OCI-LY1 (cell line): ENCODE results near the gene PAWR.
"Not testable (repeated sequence)": the region's sequence is repeated elsewhere in the genome, so short reads cannot be mapped to it uniquely, and the experiment has no call there.

ENCODE experiments used
- H2AFZ ChIP-seq: fragments of 200-600 bp; sonication (generic), shearing (Covaris generic); 2 replicates; pipeline ENCODE4 v1.6.0; 2014; ENCODE audit warnings: antibody characterized with exemption, mild to moderate bottlenecking, low read length
- H3F3A ChIP-seq: fragments of 200-600 bp; sonication (generic), shearing (Covaris generic); 2 replicates; pipeline ENCODE4 v1.6.0; 2014; ENCODE audit warnings: mild to moderate bottlenecking, antibody characterized with exemption, low read length, moderate library complexity; ENCODE audit not compliant: insufficient read depth
- H3K27ac ChIP-seq: fragments of 200-600 bp; sonication (generic); 2 replicates; pipeline ENCODE4 v1.5.1; 2014; ENCODE audit warnings: low read length, mixed run types, mild to moderate bottlenecking, low read depth; ENCODE audit not compliant: poor library complexity, severe bottlenecking
- H3K27me3 ChIP-seq: fragments of 200-600 bp; sonication (generic); 2 replicates; pipeline ENCODE4 v1.6.0; 2014; ENCODE audit warnings: antibody characterized with exemption, mild to moderate bottlenecking, low read length, moderate library complexity; ENCODE audit not compliant: insufficient read depth
- H3K36me3 ChIP-seq: fragments of 200-600 bp; sonication (generic); 2 replicates; pipeline ENCODE4 v1.6.1; 2014; ENCODE audit warnings: mild to moderate bottlenecking, antibody characterized with exemption, low read length, moderate library complexity, mixed read lengths; ENCODE audit not compliant: insufficient read depth
- H3K4me1 ChIP-seq: fragments of 200-600 bp; sonication (generic); 2 replicates; pipeline ENCODE4 v1.5.1; 2014; ENCODE audit warnings: mild to moderate bottlenecking, low read length, moderate library complexity; ENCODE audit not compliant: insufficient read depth, severe bottlenecking
- H3K4me2 ChIP-seq: fragments of 200-600 bp; sonication (generic), shearing (Covaris generic); 2 replicates; pipeline ENCODE4 v1.6.1; 2014; ENCODE audit warnings: low read length
- H3K4me3 ChIP-seq: fragments of 200-600 bp; sonication (generic); 2 replicates; pipeline ENCODE4 v1.5.1; 2014; ENCODE audit warnings: low read length, low read depth, mild to moderate bottlenecking, mixed read lengths; ENCODE audit not compliant: poor library complexity, severe bottlenecking
- H3K79me2 ChIP-seq: fragments of 200-600 bp; shearing (Covaris generic); 2 replicates; pipeline ENCODE4 v1.6.1; 2016; ENCODE audit warnings: mixed run types, low read length, mixed read lengths; ENCODE audit not compliant: insufficient read depth
- H3K9ac ChIP-seq: fragments of 200-600 bp; sonication (generic), shearing (Covaris generic); 2 replicates; pipeline ENCODE4 v1.6.1; 2014; ENCODE audit warnings: mild to moderate bottlenecking, low read length, mixed read lengths
- H3K9me2 ChIP-seq: fragments of 200-600 bp; sonication (generic), shearing (Covaris generic); 2 replicates; pipeline ENCODE4 v1.6.1; 2014; ENCODE audit warnings: low read depth, mild to moderate bottlenecking, low read length, mixed read lengths
- H3K9me3 ChIP-seq: fragments of 200-600 bp; shearing (Covaris generic); 2 replicates; pipeline ENCODE4 v1.6.1; 2014; ENCODE audit warnings: low read length, mixed read lengths
- H4K20me1 ChIP-seq: fragments of 200-600 bp; sonication (generic), shearing (Covaris generic); 2 replicates; pipeline ENCODE4 v1.6.0; 2016; ENCODE audit warnings: mild to moderate bottlenecking, low read length; ENCODE audit not compliant: insufficient read depth
- EZH2 ChIP-seq: fragments of 200-600 bp; sonication (generic), shearing (Covaris generic); IDR thresholded peaks from 2 replicates; pipeline ENCODE4 v1.8.0; 2017; ENCODE audit warnings: borderline replicate concordance, mixed run types, mild to moderate bottlenecking, antibody characterized with exemption, low read length, moderate library complexity, mixed read lengths
- TF ChIP-seq, protein P1 (sequence below): fragments of 200-600 bp; sonication (generic), shearing (Covaris generic); IDR thresholded peaks from 2 replicates; pipeline ENCODE4 v1.5.1; 2017; ENCODE audit warnings: mild to moderate bottlenecking, antibody characterized with exemption, low read length, moderate library complexity, mixed read lengths

Gene PAWR

GRCh38 chr12:79546466-79547043, 144.2 kb downstream of the PAWR start:
- Histone ChIP-seq H3K4me1 (no peaks in the 10 kb centered on the region), H2AFZ (no peak overlapping the region), H3K27me3 (no peaks in the 10 kb centered on the region), H3K27ac (no peak overlapping the region), H4K20me1 (no peaks in the 10 kb centered on the region), H3K4me2 (no peak overlapping the region), H3K9me3 (no peaks in the 10 kb centered on the region), H3K79me2 (no peaks in the 10 kb centered on the region), H3K9me2 (no peaks in the 10 kb centered on the region), H3K36me3 (no peaks in the 10 kb centered on the region), H3K4me3 (no peak overlapping the region), H3K9ac (no peak overlapping the region), H3F3A (no peaks in the 10 kb centered on the region)
- TF ChIP-seq, protein P1, sequence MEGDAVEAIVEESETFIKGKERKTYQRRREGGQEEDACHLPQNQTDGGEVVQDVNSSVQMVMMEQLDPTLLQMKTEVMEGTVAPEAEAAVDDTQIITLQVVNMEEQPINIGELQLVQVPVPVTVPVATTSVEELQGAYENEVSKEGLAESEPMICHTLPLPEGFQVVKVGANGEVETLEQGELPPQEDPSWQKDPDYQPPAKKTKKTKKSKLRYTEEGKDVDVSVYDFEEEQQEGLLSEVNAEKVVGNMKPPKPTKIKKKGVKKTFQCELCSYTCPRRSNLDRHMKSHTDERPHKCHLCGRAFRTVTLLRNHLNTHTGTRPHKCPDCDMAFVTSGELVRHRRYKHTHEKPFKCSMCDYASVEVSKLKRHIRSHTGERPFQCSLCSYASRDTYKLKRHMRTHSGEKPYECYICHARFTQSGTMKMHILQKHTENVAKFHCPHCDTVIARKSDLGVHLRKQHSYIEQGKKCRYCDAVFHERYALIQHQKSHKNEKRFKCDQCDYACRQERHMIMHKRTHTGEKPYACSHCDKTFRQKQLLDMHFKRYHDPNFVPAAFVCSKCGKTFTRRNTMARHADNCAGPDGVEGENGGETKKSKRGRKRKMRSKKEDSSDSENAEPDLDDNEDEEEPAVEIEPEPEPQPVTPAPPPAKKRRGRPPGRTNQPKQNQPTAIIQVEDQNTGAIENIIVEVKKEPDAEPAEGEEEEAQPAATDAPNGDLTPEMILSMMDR: no peak
- no peak for TF ChIP-seq EZH2

DNA sequence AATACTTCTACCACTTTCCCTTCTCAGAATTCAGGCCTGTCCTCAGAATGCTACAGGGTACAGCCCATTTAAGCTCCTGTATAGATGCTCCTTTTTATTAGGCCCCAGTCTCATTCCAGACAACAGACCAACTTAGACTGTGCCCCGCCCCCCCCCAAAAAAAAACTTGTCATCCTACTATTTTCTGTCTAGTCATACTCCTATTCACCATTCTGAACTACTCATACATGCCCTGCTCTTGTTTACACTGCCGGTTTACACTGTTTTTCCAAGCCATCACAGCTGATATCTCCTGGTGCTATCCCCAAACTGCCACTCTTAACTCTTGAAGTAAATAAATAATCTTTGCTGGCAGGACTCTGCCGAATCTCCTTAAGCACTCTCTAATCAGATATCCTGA, 146.3 kb downstream of the PAWR start:
- not testable (repeated sequence) for H2AFZ ChIP-seq, H3K4me2 ChIP-seq, H3K9me2 ChIP-seq, H3F3A ChIP-seq, H3K36me3 ChIP-seq, H3K9me3 ChIP-seq, H3K27me3 ChIP-seq, H3K9ac ChIP-seq, H3K79me2 ChIP-seq, H3K4me3 ChIP-seq, H4K20me1 ChIP-seq, H3K27ac ChIP-seq, H3K4me1 ChIP-seq

DNA sequence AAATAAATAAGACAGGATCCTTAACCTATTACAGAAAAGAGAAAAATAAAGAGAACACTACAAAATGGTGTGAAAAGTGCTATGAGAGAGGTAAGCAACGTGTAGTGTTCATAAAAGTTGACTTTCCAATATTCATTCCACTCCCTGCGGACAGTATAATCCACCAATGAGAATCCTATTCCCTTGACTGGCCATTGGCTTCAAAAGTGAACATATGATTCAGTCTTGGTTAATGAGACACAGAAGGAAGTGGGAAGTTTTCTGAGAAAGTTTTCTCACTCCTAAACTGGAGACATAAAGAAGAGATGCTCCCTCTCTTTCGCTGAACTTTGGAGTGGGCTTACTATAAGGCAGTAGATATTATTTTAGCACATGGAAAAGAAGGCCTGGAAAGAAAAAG, 153.1 kb downstream of the PAWR start:
- H3K27me3 ChIP-seq: no peaks in the 10 kb centered on the region
- H3F3A ChIP-seq: no peaks in the 10 kb centered on the region
- H2AFZ ChIP-seq: no peak overlapping the region
- no peaks in the 10 kb centered on the region for H3K79me2 ChIP-seq
- H3K9ac ChIP-seq: no peak overlapping the region
- H3K4me3 ChIP-seq: no peak overlapping the region
- no peak overlapping the region for H3K27ac ChIP-seq
- no peaks in the 10 kb centered on the region for H3K9me2 ChIP-seq
- H3K9me3 ChIP-seq: no peaks in the 10 kb centered on the region
- H3K4me1 ChIP-seq: no peaks in the 10 kb centered on the region
- no peak for TF ChIP-seq EZH2
- TF ChIP-seq, protein P1: no peak
- H3K36me3 ChIP-seq: no peaks in the 10 kb centered on the region
- no peaks in the 10 kb centered on the region for H4K20me1 ChIP-seq
- no peak overlapping the region for H3K4me2 ChIP-seq

DNA sequence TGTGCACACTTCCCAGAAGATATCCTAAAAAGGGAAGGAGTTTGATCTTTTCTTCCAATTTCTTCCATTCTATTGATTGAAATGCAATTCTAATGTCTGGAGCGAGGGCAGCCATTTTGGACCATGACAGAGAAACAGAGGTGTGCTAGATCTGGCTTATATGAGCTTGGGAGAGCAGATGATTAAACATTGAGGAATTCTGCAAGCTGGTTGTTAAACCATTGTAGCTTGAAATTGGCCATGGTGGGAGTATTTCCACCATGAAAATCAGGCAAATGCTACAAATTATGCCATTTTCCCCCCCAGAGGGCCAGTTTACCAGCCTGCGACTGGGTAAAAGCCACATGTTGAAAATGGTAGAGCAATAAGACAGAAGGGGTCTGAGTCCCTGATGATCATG, 155.0 kb downstream of the PAWR start:
- Histone ChIP-seq H3K4me3 (no peak overlapping the region), H3K9me2 (no peaks in the 10 kb centered on the region), H3F3A (no peaks in the 10 kb centered on the region), H2AFZ (no peak overlapping the region), H3K27ac (no peak overlapping the region), H3K4me1 (no peaks in the 10 kb centered on the region), H3K9ac (no peak overlapping the region), H4K20me1 (no peaks in the 10 kb centered on the region), H3K36me3 (no peaks in the 10 kb centered on the region), H3K4me2 (no peak overlapping the region), H3K79me2 (no peaks in the 10 kb centered on the region), H3K27me3 (no peaks in the 10 kb centered on the region), H3K9me3 (no peaks in the 10 kb centered on the region)
- TF ChIP-seq, protein P1: no peak
- TF ChIP-seq EZH2: no peak
